K562 (cell line): Measurements from ENCODE around the gene PRM2. TPM values are rescaled to one million over a fixed set of nuclear protein-coding genes. Genes with fewer than 3 reads are reported as not detected.

Experiments used
- ATAC-seq: fragments of 200-7000 bp; cut with Tn5 transposase; 3 replicates; pipeline ENCODE4 v1.9.1; 2020; ENCODE audit warnings: moderate library complexity
- BruUV-seq: library from RNA; stranded (reverse); fragments of 400-500 nt; replicated peaks from 2 replicates; lab custom pipeline; 2021; lab: Mats Ljungman, UMichigan
- CTCF ChIA-PET: fragments of 300-600 bp; formaldehyde crosslinking; extraction: SDS; loops from one replicate; lab custom pipeline; 2021; ENCODE audit warnings: low intra/inter-chr PET ratio; lab: Yijun Ruan, JAX
- POLR2A ChIA-PET: fragments of 300-600, 350-650 bp; sonication (Branson Sonifier 250); formaldehyde crosslinking; extraction: SDS; loops from one replicate; lab custom pipeline; 2021; ENCODE audit warnings: antibody characterized with exemption, inconsistent platforms; lab: Yijun Ruan, JAX
- DNase-seq, 4 experiments: peaks; one replicate each; pipeline versions ENCODE4 v3.0.0 to v3.0.0-alpha.2; 2011 to 2018; ENCODE audit warnings: low spot score in 3 of 4, mixed read lengths in 3 of 4; ENCODE audit errors: extremely low read depth in 1 of 4
- FAIRE-seq: peaks from 2 replicates; lab custom pipeline; 2011; peaks lifted over from hg19 to GRCh38; lab: Jason Lieb, UNC
- H2AFZ ChIP-seq: 2 replicates; pipeline ENCODE4 v1.6.0; 2011; ENCODE audit warnings: low read depth, low read length, control low read depth, inconsistent platforms
- H3K27ac ChIP-seq: fragments of 200-600 bp; 3 replicates; pipeline ENCODE4 v1.8.0; 2011; ENCODE audit warnings: low read depth, mild to moderate bottlenecking, control low read depth, inconsistent platforms, low read length, moderate library complexity, mixed read lengths; ENCODE audit errors: extremely low read depth
- H3K27me3 ChIP-seq, 2 experiments: fragments of 300-600 bp in 1 of 2; 2 replicates in 1 of 2; 3 replicates in 1 of 2; pipeline versions ENCODE4 v1.6.0 to v1.8.0; 2011; ENCODE audit warnings: inconsistent platforms in 2 of 2, low read length in 2 of 2, mild to moderate bottlenecking in 1 of 2, mixed read lengths in 1 of 2, moderate library complexity in 1 of 2; ENCODE audit not compliant: control insufficient read depth in 2 of 2, insufficient read depth in 2 of 2
- H3K36me3 ChIP-seq: fragments of 300-600 bp; 3 replicates; pipeline ENCODE4 v1.8.0; 2011; ENCODE audit warnings: mild to moderate bottlenecking, low read length, inconsistent platforms; ENCODE audit not compliant: control insufficient read depth, insufficient read depth
- H3K4me1 ChIP-seq, 2 experiments: fragments of 200-600 bp in 1 of 2; replicated peaks in 1 of 2; 2 replicates in 1 of 2; 3 replicates in 1 of 2; pipeline versions ENCODE4 v1.5.1 to v1.8.0; 2011; ENCODE audit warnings: inconsistent platforms in 2 of 2, low read length in 2 of 2, mild to moderate bottlenecking in 1 of 2, mixed read lengths in 1 of 2, moderate library complexity in 1 of 2; ENCODE audit not compliant: control insufficient read depth in 2 of 2, insufficient read depth in 2 of 2
- H3K4me2 ChIP-seq: 2 replicates; pipeline ENCODE4 v1.6.1; 2011; ENCODE audit warnings: low read length, control low read depth, inconsistent platforms, mixed read lengths; ENCODE audit not compliant: insufficient read depth
- H3K4me3 ChIP-seq: fragments of 200-600 bp; sonication (generic), shearing (Covaris generic); 2 replicates; pipeline ENCODE4 v1.5.1; 2016; ENCODE audit warnings: control low read depth, inconsistent platforms
- H3K79me2 ChIP-seq: fragments of 200-600 bp; 3 replicates; pipeline ENCODE4 v1.8.0; 2011; ENCODE audit warnings: low read length, inconsistent platforms; ENCODE audit not compliant: control insufficient read depth, insufficient read depth
- H3K9ac ChIP-seq, 2 experiments: 2 replicates each; pipeline versions ENCODE4 v1.6.0 to v1.6.1; 2011; ENCODE audit warnings: low read depth in 2 of 2, low read length in 2 of 2, control low read depth in 1 of 2, inconsistent platforms in 1 of 2, mild to moderate bottlenecking in 1 of 2, mixed read lengths in 1 of 2; ENCODE audit not compliant: insufficient read depth in 1 of 2
- H3K9me1 ChIP-seq: one replicate; pipeline ENCODE4 v1.6.0; 2011; ENCODE audit warnings: inconsistent platforms, mild to moderate bottlenecking, low read length, moderate library complexity; ENCODE audit not compliant: control insufficient read depth, insufficient read depth
- H3K9me3 ChIP-seq: replicated peaks from 2 replicates; pipeline ENCODE4 v1.5.1; 2011; ENCODE audit warnings: low read depth, low read length, inconsistent platforms; ENCODE audit not compliant: control insufficient read depth, insufficient read depth
- H4K20me1 ChIP-seq: replicated peaks from 2 replicates; pipeline ENCODE4 v1.6.1; 2011; ENCODE audit warnings: low read length, inconsistent platforms, mixed read lengths; ENCODE audit not compliant: control insufficient read depth, insufficient read depth
- C11orf30 ChIP-seq: fragments of 450-650 bp; IDR thresholded peaks from 2 replicates; pipeline ENCODE4 v1.6.1; 2016; ENCODE audit warnings: low read depth, mild to moderate bottlenecking
- EP400 ChIP-seq: fragments of 450-650 bp; IDR thresholded peaks from 2 replicates; pipeline ENCODE4 v1.6.1; 2017; ENCODE audit warnings: antibody characterized with exemption, mild to moderate bottlenecking, moderate library complexity
- KDM4B ChIP-seq, 2 experiments: fragments of 450-650 bp in 1 of 2; sonication (generic) in 1 of 2; IDR thresholded peaks; 2 replicates each; pipeline ENCODE4 v1.6.1; 2016 to 2017; ENCODE audit warnings: borderline replicate concordance in 2 of 2, antibody characterized with exemption in 1 of 2, low read depth in 1 of 2, mild to moderate bottlenecking in 1 of 2
- MLX ChIP-seq, 2 experiments: fragments of 450-650 bp in 1 of 2; sonication (generic) in 1 of 2; formaldehyde crosslinking; conservative IDR thresholded peaks; 2 replicates each; pipeline versions ENCODE4 v1.4.0 to v1.8.1; 2020 to 2022; ENCODE audit warnings: mild to moderate bottlenecking in 1 of 2, missing genetic modification reagents in 1 of 2
- NCOA1 ChIP-seq: fragments of 450-650 bp; IDR thresholded peaks from 2 replicates; pipeline ENCODE4 v1.6.1; 2016; ENCODE audit warnings: low read depth
- NONO ChIP-seq, 2 experiments: fragments of 200-400 bp in 1 of 2; fragments of 450-650 bp in 1 of 2; formaldehyde crosslinking in 1 of 2; IDR thresholded peaks; 2 replicates each; pipeline ENCODE4 v1.6.1; 2017; ENCODE audit warnings: low read depth in 2 of 2, mild to moderate bottlenecking in 2 of 2, moderate library complexity in 2 of 2, low read length in 1 of 2
- SIX5 ChIP-seq, 2 experiments: IDR thresholded peaks; 2 replicates each; pipeline ENCODE4 v1.6.1; 2011; ENCODE audit warnings: low read length in 2 of 2, borderline replicate concordance in 1 of 2, low read depth in 1 of 2, mild to moderate bottlenecking in 1 of 2, moderate library complexity in 1 of 2; ENCODE audit not compliant: insufficient read depth in 1 of 2
- ZBTB17 ChIP-seq: fragments of 450-650 bp; formaldehyde crosslinking; IDR thresholded peaks from 2 replicates; pipeline ENCODE4 v1.4.0; 2020; ENCODE audit warnings: mild to moderate bottlenecking
- ZKSCAN1 ChIP-seq: fragments of 150-350 bp; IDR thresholded peaks from 2 replicates; pipeline ENCODE4 v1.6.1; 2016; ENCODE audit warnings: low read depth, low read length
- WGBS: fragments of 100-300 bp; shearing (Covaris generic); methylation state at CpG from one replicate; pipeline ENCODE4 v1.1.6; 2016; ENCODE audit warnings: low coverage, mixed read lengths; ENCODE audit not compliant: insufficient coverage; ENCODE audit errors: missing lambda C conversion rate; 5-methylcytosine and 5-hydroxymethylcytosine counted together
- in situ Hi-C: fragments of 300-500 bp; cut with MboI; formaldehyde crosslinking; loops from 4 replicates; pipeline ENCODE4 v1.15.0; 2018; ENCODE audit warnings: inconsistent platforms, mixed read lengths
- intact Hi-C: fragments of 100-400 bp; cut with micrococcal nuclease; formaldehyde crosslinking; loops from 2 replicates; pipeline ENCODE4 v1.14.2; 2022
- polyA plus RNA-seq, 8 experiments: library from polyadenylated mRNA; depleted of rRNA in 4 of 8; stranded (reverse) in 5 of 8; unstranded in 3 of 8; fragments of >200 nt; fragmentation: Nextera tagmentation in 2 of 8; fragmentation: Illumina TruSeq in 1 of 8; extraction: Ambion mirVana in 2 of 8; extraction: Trizol in 1 of 8; gene quantifications; 2 replicates each; pipeline versions ENCODE4 v1.2.1 to v1.2.3, GENCODE V29; 2011 to 2014; ENCODE audit warnings: inconsistent platforms in 1 of 8, missing spikeins in 1 of 8
- total RNA-seq, 7 experiments: library from RNA; depleted of rRNA in 6 of 7; stranded (reverse); fragments of >200 nt in 6 of 7; fragmentation: Illumina TruSeq in 2 of 7; extraction: Trizol in 2 of 7; gene quantifications; 2 replicates each; pipeline versions ENCODE4 v1.2.1 to v1.2.3, GENCODE V29; 2011 to 2021; ENCODE audit warnings: low replicate concordance in 1 of 7
- TF ChIP-seq, protein P1 (sequence below): fragments of 200-400 bp; formaldehyde crosslinking; IDR thresholded peaks from 2 replicates; pipeline ENCODE4 v1.6.1; 2017; ENCODE audit warnings: mild to moderate bottlenecking, low read depth, low read length, moderate library complexity

The PRM2 gene
- total and polyA plus RNA-seq, 9 of the 15 experiments (the other 6 are each of a cell fraction or from before 2014, with no cell fraction given), result not detected

- no peak for TF ChIP-seq KDM4B (IDR thresholded peaks at IDR 0.05; ENCODE audit: borderline replicate concordance in 2 of 2, low read depth in 1 of 2)
- TF ChIP-seq ZBTB17 (CRISPR knock-in tag), result no peak
- TF ChIP-seq EP400, result no peak
- TF ChIP-seq ZKSCAN1, result no peak
- no peak for TF ChIP-seq NCOA1
Observed at GRCh38 chr16:11308493-11309283, 32.4 kb upstream of the PRM2 start (continued).

DNA sequence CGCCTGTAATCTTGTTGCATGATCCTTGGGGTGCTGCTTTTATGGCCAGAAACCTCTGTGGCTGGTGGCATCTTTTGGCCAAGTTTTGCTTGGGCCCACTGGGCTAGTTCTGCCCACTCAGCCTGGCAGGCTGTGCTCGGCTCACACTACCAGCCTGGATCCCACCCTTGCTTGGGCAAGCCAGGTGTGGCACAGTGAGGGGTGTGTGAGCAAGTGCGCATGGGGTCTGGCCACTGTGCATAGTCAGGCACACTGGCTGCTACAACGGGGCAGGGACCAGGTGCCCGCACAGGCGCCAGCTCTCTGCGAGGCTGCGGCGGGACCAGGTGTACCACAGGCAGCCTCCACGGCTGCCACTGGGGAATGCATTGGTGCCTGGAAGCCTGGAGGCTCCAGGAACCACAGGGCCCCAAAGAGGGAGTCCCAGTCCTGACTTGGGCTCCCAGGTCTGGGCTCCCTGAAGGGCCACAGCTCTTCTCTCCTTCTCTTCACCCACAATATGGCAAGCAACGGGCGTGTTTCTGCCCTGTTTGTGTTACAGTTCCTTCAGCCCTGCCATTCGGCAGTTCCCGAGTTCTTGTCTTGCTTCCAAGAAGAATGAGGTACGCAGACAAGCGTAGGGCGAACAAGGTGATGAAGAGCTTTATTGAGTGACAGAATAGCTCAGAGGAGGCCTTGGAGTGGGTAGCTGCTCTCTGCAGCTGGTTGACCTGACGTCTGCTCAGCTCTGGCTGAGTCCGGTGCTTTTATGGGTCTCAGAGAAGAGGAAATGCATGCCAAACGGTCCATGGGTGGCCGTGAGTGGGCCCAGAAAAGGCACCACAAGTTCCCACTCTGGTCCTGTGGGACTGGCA lies 31.6 kb upstream of the PRM2 start:
- no TSS peak for BruUV-seq
- DNase-seq (no peak), ATAC-seq (no peak), FAIRE-seq (no peak)
- TF ChIP-seq C11orf30 (no peak), MLX (CRISPR knock-in tag; conservative IDR thresholded peaks at IDR 0.05) (no peak), SIX5 (IDR thresholded peaks at IDR 0.05; ENCODE audit: borderline replicate concordance in 1 of 2, insufficient read depth in 1 of 2, low read depth in 1 of 2, low read length in 2 of 2) (no peak), NONO (IDR thresholded peaks at IDR 0.05; ENCODE audit: low read depth in 2 of 2, low read length in 1 of 2) (no peak)
- TF ChIP-seq, protein P1, sequence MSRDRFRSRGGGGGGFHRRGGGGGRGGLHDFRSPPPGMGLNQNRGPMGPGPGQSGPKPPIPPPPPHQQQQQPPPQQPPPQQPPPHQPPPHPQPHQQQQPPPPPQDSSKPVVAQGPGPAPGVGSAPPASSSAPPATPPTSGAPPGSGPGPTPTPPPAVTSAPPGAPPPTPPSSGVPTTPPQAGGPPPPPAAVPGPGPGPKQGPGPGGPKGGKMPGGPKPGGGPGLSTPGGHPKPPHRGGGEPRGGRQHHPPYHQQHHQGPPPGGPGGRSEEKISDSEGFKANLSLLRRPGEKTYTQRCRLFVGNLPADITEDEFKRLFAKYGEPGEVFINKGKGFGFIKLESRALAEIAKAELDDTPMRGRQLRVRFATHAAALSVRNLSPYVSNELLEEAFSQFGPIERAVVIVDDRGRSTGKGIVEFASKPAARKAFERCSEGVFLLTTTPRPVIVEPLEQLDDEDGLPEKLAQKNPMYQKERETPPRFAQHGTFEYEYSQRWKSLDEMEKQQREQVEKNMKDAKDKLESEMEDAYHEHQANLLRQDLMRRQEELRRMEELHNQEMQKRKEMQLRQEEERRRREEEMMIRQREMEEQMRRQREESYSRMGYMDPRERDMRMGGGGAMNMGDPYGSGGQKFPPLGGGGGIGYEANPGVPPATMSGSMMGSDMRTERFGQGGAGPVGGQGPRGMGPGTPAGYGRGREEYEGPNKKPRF, result no peak
- peaks cover 7 to 23% of the 10 kb centered on the region in 2 experiments; a peak in 3 of 5 replicates for H3K4me1 ChIP-seq
- H4K20me1 ChIP-seq, result no peaks in the 10 kb centered on the region
- no peak overlapping the region for H3K4me2 ChIP-seq
- CTCF ChIA-PET, result interaction anchor here (0.8 kb wide), 1 partner anchor 760 kb away, joined by 3 read pairs; no protein-coding TSS in a partner anchor
- no peaks in the 10 kb centered on the region for H3K79me2 ChIP-seq
- in situ Hi-C loops (no loop called here), intact Hi-C loops (no loop called here)
- no peaks in the 10 kb centered on the region for H3K9me1 ChIP-seq
- POLR2A ChIA-PET, result interaction anchor here (0.6 to 1.2 kb wide), 2 partner anchors 168 to 213 kb away, joined by 3 to 4 read pairs; no protein-coding TSS in a partner anchor
- WGBS, result 34% methylated on average over 21 of the region's 21 CpGs
- no peak overlapping the region for H3K4me3 ChIP-seq
- H3K36me3 ChIP-seq, result no peaks in the 10 kb centered on the region
- no peak overlapping the region for H2AFZ ChIP-seq
- no peak overlapping the region for H3K27ac ChIP-seq
- no peaks in the 10 kb centered on the region for H3K9me3 ChIP-seq
- peaks cover 0 to 6% of the 10 kb centered on the region in 2 experiments; a peak in 2 of 5 replicates for H3K27me3 ChIP-seq
- no peak overlapping the region; a peak in 1 of 4 replicates for H3K9ac ChIP-seq
